HTERT RPE-1 (cell line): ENCODE data around the gene NLRP9.

Source experiments
- in situ Hi-C: fragments of 300-500 bp; cut with MboI; formaldehyde crosslinking; loops from 4 replicates; pipeline ENCODE4 v1.14.3; 2020; ENCODE audit warnings: low sequenced_read_pairs

NLRP9 gene

DNA sequence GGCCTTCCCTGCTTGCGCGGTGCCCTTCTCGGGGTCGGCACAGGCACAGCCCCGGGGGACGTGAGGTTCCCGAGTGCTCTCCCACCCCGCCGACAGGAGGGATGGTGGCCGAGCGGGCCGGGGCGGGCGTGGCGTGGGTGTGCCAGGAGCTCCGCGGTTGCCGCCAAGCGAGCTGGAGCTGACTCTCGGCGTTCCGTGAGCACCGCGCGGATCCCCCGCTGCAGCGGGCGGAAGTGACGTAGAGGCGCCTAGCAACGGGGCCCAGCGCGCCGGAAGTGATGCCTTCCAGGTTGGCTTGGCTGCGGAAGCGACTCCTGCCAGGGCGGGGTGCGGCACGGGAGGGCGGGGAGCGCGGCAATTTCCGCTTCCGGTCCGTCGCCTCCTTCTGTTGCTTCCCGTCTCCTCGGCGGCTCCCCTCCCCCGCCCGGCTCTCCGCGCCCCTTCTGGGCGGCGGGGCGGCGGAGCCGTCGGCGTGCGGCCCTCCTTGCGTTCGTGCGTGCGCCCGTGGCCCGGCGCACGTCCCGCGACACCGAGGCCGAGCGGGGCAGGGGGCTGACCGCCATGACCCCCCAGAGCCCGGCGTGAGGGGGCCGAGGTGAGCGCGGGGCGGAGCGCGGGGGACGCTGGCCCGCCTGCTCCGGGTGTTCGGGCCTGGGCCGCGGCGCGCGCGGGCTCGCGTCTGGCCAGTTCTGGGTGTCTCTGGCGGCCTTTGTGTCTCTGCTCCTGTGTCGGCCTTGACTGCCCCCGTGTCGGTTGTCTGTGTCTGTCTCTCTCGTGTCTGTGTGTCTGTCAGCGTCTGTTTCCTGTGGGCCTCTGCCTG, 63.2 kb downstream of the NLRP9 start, which contains the start of gene EPN1:
EPN1 (plus strand) TSS at position 386 of the 820 bp plus-strand sequence. CDS start 3,402 bp downstream, outside the sequence.
- in situ Hi-C loops: no loop called here

DNA sequence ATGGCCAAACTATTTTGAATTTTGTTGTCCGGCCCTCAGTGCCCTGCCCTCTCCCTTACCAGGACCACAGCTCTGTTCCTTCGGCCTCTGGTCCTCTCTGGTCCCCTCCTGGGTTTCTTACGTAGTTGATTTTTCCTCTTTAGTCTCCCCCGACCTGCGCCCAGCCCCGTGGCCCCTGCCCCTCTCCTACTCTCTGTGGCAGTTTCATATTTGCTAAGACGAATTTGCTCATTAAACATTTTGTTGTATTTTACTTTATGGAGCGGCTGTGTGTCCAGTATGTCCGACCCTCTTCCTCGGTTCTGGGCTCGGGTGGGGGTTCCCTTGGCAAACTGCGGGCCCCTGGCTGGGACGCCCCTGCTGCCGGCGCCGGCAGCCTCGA, 63.8 kb downstream of the NLRP9 start:
- in situ Hi-C loops: no loop called here

GRCh38 chr19:55673889-55674288, 64.3 kb downstream of the NLRP9 start:
- in situ Hi-C loops: no loop called here

DNA sequence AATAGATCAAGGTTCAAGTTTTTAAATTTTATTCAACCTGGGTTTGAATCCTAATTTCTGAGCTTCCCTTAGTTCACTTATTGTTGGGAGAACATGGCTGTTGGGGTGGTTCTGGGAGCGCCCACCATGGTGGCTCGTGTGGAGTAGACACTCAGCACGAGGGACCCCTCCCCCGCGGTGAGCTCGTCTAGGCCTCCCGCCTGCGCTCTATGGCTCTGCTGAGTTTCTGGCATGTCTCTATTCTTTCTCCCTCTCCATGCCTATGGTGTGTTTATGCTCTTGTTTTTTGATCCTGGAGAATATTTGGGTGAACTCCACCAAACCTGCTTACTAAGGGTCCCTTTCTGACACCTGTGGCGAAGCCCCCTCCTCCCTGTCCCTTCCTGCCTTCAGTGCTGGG, 64.7 kb downstream of the NLRP9 start:
- in situ Hi-C loops: no loop called here

GRCh38 chr19:55672418-55672817, 65.8 kb downstream of the NLRP9 start:
- in situ Hi-C loops: no loop called here

GRCh38 chr19:55671054-55671378, 67.2 kb downstream of the NLRP9 start:
- in situ Hi-C loops: no loop called here

DNA sequence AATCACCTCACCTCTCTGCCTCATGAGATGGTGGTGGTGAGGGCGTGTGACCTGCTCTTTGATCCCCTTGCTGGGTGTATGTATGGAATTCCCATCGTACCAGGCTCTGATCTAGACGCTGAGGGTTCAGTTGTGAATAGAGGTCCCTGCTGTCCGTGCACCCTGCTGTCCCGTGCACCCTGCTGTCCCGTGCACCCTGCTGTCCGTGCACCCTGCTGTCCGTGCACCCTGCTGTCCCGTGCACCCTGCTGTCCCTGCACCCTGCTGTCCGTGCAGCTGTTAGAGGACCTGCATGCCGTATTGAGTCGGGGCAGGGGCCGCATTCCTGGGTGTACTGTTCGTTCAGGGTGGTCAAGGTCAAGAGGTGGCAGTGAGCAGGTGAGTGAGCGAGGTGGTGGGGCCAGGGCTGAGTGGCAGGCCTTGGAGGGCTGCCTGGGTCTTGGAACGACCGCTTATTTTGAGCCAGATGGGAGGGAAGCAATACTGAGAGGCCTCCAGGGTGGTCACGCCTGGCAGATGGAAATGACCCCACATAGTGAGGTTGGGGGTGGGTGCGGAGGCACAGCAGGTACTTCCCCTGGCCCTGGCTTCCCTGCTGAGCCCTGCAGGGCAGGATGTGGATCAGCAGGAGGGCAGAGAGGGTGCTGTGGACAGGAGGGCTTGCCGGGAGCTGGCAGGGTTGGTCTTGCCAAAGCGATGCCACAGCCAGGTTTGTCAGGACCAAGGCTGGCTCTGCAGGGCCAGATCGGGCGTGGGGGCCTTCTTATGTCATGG, 67.7 kb downstream of the NLRP9 start:
- in situ Hi-C loops: no loop called here

DNA sequence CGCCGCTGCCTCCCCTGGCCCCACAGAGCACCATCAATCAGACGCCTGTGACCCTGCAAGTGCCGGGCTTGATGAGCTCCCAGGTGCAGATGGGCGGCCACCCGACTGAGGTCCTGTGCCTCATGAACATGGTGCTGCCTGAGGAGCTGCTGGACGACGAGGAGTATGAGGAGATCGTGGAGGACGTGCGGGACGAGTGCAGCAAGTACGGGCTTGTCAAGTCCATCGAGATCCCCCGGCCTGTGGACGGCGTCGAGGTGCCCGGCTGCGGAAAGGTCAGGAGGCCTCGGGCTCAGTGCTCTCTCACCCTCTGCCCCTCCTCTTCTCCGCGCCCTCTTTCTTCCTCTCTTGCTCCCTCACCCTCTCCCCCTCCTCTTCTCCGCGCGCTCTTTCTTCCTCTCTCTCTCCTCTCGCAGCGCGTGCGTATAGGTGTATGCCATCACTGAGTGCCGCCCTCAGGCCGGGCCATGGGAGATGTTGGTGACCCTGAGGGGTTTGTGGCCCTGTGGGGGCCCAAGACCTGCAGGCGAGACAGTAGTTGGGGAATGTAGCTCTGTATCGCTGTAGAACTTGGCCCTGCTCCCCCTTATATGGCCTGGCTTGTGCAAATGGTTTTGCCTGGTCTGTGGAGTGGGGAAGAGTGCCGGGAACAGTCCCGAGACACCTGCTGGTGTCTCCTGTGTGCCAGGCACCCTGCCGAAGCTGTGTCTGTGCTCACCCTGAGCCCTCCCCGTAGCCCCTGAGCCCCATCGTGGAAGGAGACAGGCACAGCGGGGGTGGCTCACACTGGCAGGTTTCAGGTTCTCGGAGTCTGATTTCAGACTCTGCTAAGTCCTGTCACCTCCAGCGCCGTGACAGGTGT, 68.6 kb downstream of the NLRP9 start:
- in situ Hi-C loops: no loop called here

DNA sequence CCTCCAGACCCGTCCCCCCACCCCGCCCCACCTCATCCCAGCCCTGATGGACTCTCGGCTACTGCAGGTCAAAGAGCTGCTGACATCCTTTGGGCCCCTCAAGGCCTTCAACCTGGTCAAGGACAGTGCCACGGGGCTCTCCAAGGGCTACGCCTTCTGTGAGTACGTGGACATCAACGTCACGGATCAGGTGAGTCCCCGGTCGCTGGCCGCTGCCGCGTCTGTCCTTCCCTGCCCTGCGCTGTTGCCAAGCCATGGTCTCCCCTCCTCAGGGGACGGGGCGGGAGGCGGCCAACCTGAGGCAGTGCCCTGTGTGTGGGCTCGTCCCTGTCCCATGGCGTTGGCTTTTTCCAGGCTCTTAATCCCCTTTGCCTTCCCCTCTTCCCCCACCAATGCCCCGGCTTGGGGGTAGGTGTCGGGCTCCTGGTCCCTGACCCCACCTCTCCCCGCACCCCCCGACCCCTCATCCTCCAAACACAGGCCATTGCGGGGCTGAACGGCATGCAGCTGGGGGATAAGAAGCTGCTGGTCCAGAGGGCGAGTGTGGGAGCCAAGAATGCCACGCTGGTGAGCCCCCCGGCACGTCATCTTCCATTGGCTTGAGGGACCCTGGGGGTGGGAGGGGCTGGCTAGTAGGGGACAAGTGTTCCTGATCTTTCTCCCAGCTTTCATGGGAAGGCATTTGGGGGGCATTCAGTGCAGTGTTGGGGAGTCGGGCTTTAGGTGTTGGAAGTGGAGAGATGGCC, 69.4 kb downstream of the NLRP9 start:
- in situ Hi-C loops: no loop called here

GRCh38 chr19:55667958-55668357, 70.2 kb downstream of the NLRP9 start:
- in situ Hi-C loops: no loop called here

- in situ Hi-C loops: no loop called here
Observed at GRCh38 chr19:55667511-55667910, 70.7 kb downstream of the NLRP9 start.

- in situ Hi-C loops: no loop called here
Observed at GRCh38 chr19:55667006-55667381, 71.2 kb downstream of the NLRP9 start.

DNA sequence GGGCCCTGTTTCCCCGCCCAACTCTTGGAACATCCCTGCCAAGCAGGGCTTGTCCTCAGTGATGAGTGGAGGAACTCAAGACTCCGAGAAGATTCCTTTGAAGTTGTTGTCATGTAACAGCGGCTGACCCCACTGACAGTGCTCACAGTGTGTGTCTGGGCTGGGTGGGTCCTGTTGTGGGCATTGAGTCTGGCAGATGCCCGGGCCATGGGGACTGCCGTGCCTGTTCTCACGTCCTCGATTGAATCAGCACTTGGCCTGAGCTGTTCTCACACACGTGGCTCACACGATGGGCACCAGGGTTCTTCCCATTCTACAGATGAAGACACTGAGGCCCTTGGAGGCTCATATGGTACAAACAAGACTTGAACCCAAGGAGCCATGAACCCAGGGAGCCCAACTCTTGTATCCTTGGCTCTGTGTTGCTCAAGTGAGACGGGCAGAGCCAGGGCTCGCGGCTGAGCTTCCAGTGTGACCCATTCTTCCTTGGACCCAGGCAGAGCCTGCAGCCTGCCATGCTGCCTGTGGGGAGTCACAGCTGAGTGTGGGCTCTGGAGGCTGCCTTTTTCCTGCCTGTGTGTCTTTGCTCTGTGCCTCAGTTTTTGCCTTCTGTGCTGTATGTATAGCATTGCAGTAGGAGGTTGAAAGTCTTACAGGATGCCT, 71.7 kb downstream of the NLRP9 start:
- in situ Hi-C loops: no loop called here

- in situ Hi-C loops: no loop called here
Observed at GRCh38 chr19:55663846-55664536, 74.2 kb downstream of the NLRP9 start.

GRCh38 chr19:55661826-55662225, 76.4 kb downstream of the NLRP9 start:
- in situ Hi-C loops: no loop called here

DNA sequence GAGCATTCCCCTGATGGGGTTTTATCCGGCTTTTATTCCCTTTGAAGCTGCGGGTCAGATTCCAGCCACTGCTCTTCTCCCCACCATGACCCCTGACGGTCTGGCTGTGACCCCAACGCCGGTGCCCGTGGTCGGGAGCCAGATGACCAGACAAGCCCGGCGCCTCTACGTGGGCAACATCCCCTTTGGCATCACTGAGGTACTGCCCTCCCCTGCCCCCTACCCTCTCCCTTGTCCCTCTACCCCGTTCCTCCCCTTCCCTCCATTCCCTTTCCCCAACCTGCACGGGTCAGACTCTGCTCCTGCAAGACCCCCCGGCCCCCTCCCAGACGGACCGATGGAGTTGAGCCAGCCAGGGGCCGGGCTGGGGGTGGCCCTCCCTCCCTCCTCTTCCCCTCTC, 77.2 kb downstream of the NLRP9 start:
- in situ Hi-C loops: no loop called here

GRCh38 chr19:55660404-55660803, 77.8 kb downstream of the NLRP9 start:
- in situ Hi-C loops: no loop called here

DNA sequence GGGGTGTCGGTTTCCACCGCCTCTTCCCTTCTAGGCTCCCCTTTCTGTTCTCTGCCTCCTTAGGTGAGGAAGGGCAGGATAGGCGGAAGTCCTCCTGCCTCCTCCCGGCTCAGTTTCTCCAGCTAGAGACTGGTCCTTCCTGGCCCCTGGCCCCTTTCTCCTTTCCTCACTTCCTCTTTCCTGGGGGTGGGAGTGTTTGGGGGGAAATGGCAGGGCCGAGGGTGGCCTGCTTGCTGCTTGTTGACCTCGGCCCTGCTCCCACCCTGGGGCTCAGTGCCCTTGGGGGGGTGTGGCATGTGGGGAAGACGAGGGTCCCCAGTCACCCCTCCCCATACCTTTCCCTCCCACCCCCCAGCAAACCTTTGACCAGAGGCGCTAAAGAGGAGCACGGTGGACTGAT, 78.4 kb downstream of the NLRP9 start:
- in situ Hi-C loops: no loop called here

DNA sequence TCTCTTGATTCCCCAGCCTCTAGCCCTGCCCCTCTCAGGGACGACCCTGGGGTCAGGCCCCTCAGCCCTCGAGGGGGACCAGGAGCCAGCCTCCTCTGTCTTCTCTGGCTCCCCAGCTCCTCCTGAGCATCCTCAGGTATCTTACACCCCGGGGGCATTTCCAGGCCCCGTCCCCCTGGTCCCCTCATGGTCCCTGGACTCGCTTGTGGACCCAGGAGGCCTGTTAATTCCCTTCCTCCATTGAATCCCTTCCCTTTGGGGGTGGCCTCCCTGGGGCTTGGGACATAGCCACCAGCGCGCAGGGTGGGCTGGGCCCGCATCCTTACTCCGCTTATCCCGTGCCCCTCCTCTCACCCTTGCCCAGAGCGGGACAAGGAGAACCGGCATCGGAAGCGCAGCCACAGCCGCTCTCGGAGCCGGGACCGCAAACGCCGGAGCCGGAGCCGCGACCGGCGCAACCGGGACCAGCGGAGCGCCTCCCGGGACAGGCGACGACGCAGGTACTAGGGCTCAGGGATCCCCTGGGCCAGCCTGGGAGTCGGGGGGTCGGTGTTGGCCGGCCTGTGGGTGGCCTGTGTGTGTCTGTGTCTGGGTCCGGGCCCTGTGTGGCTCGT, 79.2 kb downstream of the NLRP9 start:
- in situ Hi-C loops: no loop called here
